GM18861 (cell line): ENCODE measurements around the gene TMEM163.
A peak's percentile ranks its signal among the peaks of the same experiment; 100 is the strongest.
"Not testable (repeated sequence)": the region's sequence is repeated elsewhere in the genome, so short reads cannot be mapped to it uniquely, and the experiment has no call there.

Experiments used
- ATAC-seq: cut with Tn5 transposase; IDR thresholded peaks from one replicate; pipeline ENCODE4 v1.9.1; 2021; ENCODE audit not compliant: unreplicated experiment

TMEM163 gene

GRCh38 chr2:134665727-134666506, 52.9 kb downstream of the TMEM163 start:
- ATAC-seq, result no peak

DNA sequence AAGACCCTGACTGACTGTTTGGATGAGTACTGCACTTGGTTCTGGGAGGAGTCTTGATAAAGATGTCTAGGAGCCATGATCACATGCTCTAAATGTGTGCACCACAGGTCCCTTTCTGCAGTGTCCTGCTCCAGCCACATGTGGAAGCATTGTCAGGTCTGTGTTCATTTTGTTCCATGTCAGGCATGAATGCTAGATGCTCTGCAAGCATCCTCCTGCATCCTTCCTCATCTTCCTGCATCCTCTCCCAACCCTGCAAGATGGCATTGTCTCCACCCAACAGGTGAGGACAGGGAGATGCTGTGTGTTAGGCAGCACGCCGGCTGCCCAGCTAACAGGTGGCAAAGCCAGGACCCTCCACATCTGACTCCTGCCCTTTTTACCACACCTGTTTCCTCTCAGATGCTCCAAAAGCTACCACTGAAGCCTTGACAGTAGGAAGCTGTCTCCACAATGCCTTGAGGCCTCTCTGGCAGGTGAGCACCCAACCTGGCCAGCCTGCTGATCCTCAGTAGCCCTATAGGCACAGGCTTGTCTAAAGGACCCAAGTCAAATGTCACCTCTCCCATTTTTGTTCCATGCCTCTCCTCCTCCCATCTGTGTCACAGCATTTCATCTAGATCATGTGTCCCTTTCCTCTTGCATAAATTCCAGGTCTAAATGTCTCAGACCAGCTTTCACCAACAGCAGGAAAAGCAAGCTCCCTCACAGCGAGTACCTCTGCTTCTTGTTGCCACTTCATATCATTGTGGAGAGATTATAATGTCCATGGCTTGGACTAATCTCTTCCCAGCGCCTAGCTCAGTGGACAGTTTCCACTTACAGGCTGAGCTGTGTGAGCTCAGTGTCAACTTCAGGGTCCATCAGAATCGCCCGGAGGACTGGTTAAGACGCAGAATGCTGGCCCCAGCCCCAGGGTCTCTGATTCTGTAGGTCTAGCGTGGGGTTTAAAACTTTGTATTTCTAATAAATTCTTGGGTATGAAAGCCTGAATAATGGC, 55.0 kb downstream of the TMEM163 start:
- ATAC-seq, result no peak

DNA sequence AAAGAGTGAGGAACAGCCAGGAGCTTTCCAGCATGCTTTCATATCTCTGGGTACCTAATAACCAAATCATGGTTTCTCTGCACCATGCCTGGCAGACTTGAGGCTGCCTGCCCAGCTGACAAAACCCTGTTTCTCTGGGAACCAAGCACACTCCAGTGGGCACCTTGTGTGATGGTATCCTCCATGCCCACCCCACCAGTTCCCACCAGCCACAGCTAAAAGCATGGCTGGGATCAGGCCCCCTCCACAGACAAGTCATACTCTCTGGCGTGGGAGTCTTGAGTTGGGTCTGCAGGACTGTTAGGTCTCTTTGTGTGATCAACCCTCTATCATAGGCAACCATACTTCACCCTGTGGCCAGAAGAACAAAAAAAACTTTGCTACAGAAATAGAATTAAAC, 56.0 kb downstream of the TMEM163 start:
- no peak for ATAC-seq

GRCh38 chr2:134660626-134661402, 58.0 kb downstream of the TMEM163 start:
- ATAC-seq, result no peak

- ATAC-seq, result no peak
These were observed 59.1 kb downstream of the TMEM163 start for GRCh38 chr2:134659724-134660123.

DNA sequence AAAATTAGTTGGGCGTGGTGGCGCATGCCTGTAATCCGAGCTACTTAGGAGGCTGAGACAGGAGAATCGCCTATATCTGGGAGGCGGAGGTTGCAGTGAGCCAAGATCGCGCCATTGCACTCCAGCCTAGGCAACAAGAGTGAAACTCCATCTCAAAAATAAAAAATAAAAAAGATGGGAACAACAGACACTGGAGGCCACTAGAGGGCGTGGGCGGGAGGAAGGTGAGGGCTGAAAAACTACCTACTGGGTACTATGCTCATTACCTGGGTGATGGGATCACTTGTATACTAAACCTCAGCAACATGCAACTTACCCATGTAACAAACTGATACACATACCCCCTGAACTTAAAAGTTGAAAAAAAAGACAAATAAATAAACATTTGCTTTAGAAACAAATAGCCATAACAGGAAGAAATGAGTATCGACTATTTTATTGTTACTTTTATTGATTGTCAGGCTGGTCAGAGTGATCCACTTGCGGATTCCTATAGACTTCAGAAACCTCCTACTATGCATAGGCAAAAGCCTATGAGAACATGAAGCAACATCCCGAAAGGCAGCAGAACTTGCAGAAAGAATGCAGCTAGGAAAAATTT, 61.0 kb downstream of the TMEM163 start:
- ATAC-seq, result no peak

- not testable (repeated sequence) for ATAC-seq
These were observed 62.4 kb downstream of the TMEM163 start for GRCh38 chr2:134656391-134656790.

- ATAC-seq, result no peak
These were observed 70.2 kb downstream of the TMEM163 start for GRCh38 chr2:134648586-134648985.

- ATAC-seq, result no peak
These were observed 71.1 kb downstream of the TMEM163 start for GRCh38 chr2:134647607-134648256.

DNA sequence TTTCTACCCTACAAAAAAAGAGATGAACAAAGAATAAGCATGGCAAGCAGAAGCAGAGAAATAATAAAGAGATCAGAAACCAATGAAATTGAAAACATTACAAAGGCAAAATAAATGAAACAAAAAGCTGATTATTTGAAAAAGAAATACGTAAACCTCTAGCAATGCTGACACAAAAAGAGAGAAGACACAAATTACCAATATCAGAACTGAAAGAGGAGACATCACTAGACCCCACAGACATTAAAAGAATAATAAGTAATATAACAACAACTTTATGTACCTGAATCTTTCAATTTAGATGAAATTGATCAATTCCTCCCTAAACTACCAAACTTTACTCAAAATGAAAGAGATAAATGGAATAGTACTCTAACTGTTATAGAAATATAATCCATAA, 75.9 kb downstream of the TMEM163 start:
- no peak for ATAC-seq

- no peak for ATAC-seq
These were observed 78.3 kb downstream of the TMEM163 start for GRCh38 chr2:134640494-134640893.

- no peak for ATAC-seq
These were observed 79.5 kb downstream of the TMEM163 start for GRCh38 chr2:134639265-134639664.

DNA sequence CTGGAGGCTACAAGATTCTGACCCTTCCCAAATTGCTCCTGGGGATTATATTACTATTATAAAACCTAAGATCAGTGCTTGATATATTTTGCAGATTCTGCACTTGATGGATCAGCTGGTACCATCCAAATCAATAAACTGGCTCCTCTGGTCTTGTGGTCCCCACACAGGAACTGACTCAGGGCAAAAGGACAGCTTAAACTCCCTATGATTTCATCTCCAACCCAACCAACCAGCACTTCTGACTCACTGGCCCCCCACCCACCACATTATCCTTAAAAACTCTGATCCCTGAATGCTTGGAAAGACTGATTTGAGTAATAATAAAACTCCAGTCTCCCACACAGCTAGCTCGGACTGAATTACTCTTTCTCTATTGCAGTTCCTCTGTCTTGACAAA, 82.1 kb downstream of the TMEM163 start:
- ATAC-seq, result no peak

GRCh38 chr2:134634054-134634753, 84.6 kb downstream of the TMEM163 start:
- ATAC-seq, result no peak

GRCh38 chr2:134630504-134631159, 88.2 kb downstream of the TMEM163 start:
- ATAC-seq, result no peak

DNA sequence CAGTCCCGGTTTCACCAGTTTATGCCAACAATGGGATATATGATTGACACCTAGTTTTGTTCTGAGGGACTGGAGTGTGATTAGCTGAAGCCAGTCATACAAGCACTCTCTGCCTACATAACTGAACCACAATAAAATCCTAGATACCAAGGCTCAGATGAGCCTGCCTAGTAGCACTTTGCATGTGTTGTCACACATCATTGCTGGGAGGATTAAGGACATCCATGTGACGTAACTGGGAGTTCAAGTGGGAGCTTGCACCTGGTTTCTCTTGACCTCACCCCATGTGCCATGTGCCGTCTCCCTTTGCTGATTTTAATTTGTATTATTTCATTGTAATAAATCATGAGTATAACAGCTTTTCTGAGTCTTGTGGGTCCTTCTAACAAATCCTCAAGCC, 90.3 kb downstream of the TMEM163 start:
- ATAC-seq, result no peak

DNA sequence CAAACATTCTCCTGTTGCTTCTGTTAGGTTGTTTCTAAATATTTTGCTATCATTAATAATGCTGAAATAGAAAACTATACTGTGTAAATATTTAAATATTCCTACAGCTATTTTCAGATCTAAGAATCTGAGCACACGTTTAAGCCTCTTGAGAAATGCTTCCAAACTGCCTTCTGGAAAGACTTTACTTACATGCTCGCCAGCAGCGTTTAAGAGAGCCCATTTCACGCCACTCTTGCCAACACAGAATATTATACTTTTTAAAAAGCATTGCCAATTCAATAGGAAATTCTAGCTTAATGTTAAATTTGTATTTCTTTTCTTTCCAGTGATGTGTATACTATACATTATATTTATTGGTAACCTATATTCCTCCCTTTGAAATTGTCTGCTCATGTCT, 92.0 kb downstream of the TMEM163 start:
- ATAC-seq, result no peak

DNA sequence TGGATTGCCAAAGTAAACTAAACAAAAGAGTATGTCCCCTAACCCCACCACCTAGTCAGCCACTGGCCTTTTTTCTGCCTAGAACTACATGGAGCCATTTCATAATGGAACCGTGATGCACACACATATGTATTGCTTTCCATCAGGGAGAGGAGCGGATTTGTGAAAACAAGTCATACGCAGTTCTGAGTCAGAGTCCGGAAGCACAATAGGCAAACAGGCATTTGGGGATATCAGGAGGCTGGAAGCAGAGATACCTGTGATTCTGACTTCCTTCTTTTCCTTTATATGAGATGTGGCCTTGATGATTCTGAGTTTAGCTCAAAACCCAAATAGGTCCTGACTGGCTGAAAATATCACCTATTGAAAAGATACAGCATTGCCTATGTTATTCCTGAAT, 93.5 kb downstream of the TMEM163 start:
- ATAC-seq, result no peak

- peak; percentile 92 for ATAC-seq
These were observed 95.0 kb downstream of the TMEM163 start for GRCh38 chr2:134623796-134624195.
